Hepatocyte (in vitro differentiated cells): Measurements from ENCODE around the gene SLC29A2. TPM values are rescaled to one million over a fixed set of nuclear protein-coding genes. Genes with fewer than 3 reads are reported as not detected.

Source experiments
- DNase-seq: peaks from one replicate; pipeline ENCODE4 v3.0.0-alpha.2; 2016; ENCODE audit warnings: low spot score
- H2AFZ ChIP-seq: fragments of 200-600 bp; sonication (generic); 2 replicates; pipeline ENCODE4 v1.6.0; 2016; ENCODE audit warnings: antibody characterized with exemption, mild to moderate bottlenecking
- H3K27ac ChIP-seq: fragments of 200-600 bp; sonication (generic); 2 replicates; pipeline ENCODE4 v1.5.1; 2016; ENCODE audit warnings: mild to moderate bottlenecking
- H3K27me3 ChIP-seq: fragments of 200-600 bp; sonication (generic); 2 replicates; pipeline ENCODE4 v1.6.1; 2016
- H3K36me3 ChIP-seq: fragments of 200-600 bp; sonication (generic); replicated peaks from 2 replicates; pipeline ENCODE4 v1.5.1; 2016; ENCODE audit warnings: low read depth; ENCODE audit not compliant: insufficient read depth
- H3K4me1 ChIP-seq: fragments of 200-600 bp; sonication (generic); 2 replicates; pipeline ENCODE4 v1.5.1; 2016; ENCODE audit warnings: mild to moderate bottlenecking, moderate library complexity; ENCODE audit not compliant: insufficient read depth
- H3K4me2 ChIP-seq: fragments of 200-600 bp; sonication (generic); 2 replicates; pipeline ENCODE4 v1.6.0; 2016
- H3K4me3 ChIP-seq: fragments of 200-600 bp; sonication (generic); 2 replicates; pipeline ENCODE4 v1.5.1; 2016; ENCODE audit warnings: mild to moderate bottlenecking
- H3K79me2 ChIP-seq: fragments of 200-600 bp; sonication (generic); 2 replicates; pipeline ENCODE4 v1.6.0; 2017; ENCODE audit warnings: mild to moderate bottlenecking
- H3K9me2 ChIP-seq: fragments of 200-600 bp; sonication (generic); replicated peaks from 2 replicates; pipeline ENCODE4 v1.6.0; 2017; ENCODE audit warnings: mild to moderate bottlenecking; ENCODE audit not compliant: insufficient read depth
- H3K9me3 ChIP-seq: fragments of 200-600 bp; sonication (generic); 2 replicates; pipeline ENCODE4 v1.5.1; 2016; ENCODE audit warnings: low read depth, mild to moderate bottlenecking
- H4K20me1 ChIP-seq: fragments of 200-600 bp; sonication (generic); 2 replicates; pipeline ENCODE4 v1.6.0; 2016; ENCODE audit warnings: mild to moderate bottlenecking; ENCODE audit not compliant: insufficient read depth, poor library complexity, severe bottlenecking
- EZH2 ChIP-seq: fragments of 200-600 bp; sonication (generic); IDR thresholded peaks from 2 replicates; pipeline ENCODE4 v1.6.1; 2016; ENCODE audit warnings: antibody characterized with exemption, mild to moderate bottlenecking, borderline replicate concordance
- EZH2phosphoT487 ChIP-seq: fragments of 200-600 bp; sonication (generic); IDR thresholded peaks from one replicate; pipeline ENCODE4 v1.6.1; 2018; ENCODE audit warnings: antibody characterized with exemption, mild to moderate bottlenecking, low read depth, moderate library complexity; ENCODE audit not compliant: unreplicated experiment, severe bottlenecking
- WGBS: methylation state at CpG from one replicate; pipeline ENCODE4 v1.1.6; 2016; ENCODE audit warnings: low lambda C conversion rate; ENCODE audit errors: missing lambda C conversion rate; 5-methylcytosine and 5-hydroxymethylcytosine counted together
- polyA plus RNA-seq: library from polyadenylated mRNA; unstranded; fragments of >200 nt; fragmentation: Nextera tagmentation; extraction: Ambion mirVana; gene quantifications from 2 replicates; pipeline ENCODE4 v1.2.1, GENCODE V29; 2016
- total RNA-seq: library from RNA; depleted of rRNA; stranded (reverse); fragments of >200 nt; gene quantifications from 2 replicates; pipeline ENCODE4 v1.2.3, GENCODE V29; 2014
- TF ChIP-seq, protein P1 (sequence below): fragments of 200-600 bp; sonication (generic); IDR thresholded peaks from 2 replicates; pipeline ENCODE4 v1.5.1; 2016; ENCODE audit warnings: antibody characterized with exemption, mild to moderate bottlenecking; ENCODE audit not compliant: poor library complexity

SLC29A2 gene
- total and polyA plus RNA-seq, 2 experiments from 2014 or later, result 11.3 to 20.2 TPM

DNA sequence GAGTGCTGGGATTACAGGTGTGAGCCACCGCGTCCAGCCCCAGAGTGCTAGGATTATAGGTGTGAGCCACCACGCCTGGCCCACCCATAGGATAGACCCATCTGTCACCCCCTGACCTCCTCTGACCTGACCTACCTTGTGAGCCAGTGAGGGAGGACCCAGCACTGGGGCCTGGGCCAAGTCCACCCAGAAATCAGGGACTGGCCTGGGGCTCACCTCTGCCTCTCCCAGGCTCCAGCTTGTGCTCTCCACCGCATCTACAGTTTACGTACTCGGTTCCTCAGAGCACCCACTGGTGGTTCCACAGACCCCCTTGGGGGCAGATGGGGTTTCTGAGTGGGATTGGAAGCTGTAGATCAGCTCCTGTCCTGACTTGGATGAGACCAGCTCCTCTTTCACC lies 6.4 kb downstream of the SLC29A2 start:
- Histone ChIP-seq H3K4me2 (no peak overlapping the region), H3K79me2 (peaks cover under 1% of the 10 kb centered on the region), H3K9me2 (no peaks in the 10 kb centered on the region), H3K4me1 (peaks cover 6% of the 10 kb centered on the region), H3K27ac (no peak overlapping the region), H2AFZ (no peak overlapping the region), H3K36me3 (no peaks in the 10 kb centered on the region), H3K4me3 (no peak overlapping the region), H3K9me3 (no peaks in the 10 kb centered on the region), H3K27me3 (no peaks in the 10 kb centered on the region), H4K20me1 (no peaks in the 10 kb centered on the region)
- no peak for TF ChIP-seq EZH2
- TF ChIP-seq, protein P1, sequence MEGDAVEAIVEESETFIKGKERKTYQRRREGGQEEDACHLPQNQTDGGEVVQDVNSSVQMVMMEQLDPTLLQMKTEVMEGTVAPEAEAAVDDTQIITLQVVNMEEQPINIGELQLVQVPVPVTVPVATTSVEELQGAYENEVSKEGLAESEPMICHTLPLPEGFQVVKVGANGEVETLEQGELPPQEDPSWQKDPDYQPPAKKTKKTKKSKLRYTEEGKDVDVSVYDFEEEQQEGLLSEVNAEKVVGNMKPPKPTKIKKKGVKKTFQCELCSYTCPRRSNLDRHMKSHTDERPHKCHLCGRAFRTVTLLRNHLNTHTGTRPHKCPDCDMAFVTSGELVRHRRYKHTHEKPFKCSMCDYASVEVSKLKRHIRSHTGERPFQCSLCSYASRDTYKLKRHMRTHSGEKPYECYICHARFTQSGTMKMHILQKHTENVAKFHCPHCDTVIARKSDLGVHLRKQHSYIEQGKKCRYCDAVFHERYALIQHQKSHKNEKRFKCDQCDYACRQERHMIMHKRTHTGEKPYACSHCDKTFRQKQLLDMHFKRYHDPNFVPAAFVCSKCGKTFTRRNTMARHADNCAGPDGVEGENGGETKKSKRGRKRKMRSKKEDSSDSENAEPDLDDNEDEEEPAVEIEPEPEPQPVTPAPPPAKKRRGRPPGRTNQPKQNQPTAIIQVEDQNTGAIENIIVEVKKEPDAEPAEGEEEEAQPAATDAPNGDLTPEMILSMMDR, result no peak
- TF ChIP-seq EZH2phosphoT487, result no peak
- WGBS, result 95% methylated on average over 6 of the region's 6 CpGs
- DNase-seq, result peak; percentile 6

DNA sequence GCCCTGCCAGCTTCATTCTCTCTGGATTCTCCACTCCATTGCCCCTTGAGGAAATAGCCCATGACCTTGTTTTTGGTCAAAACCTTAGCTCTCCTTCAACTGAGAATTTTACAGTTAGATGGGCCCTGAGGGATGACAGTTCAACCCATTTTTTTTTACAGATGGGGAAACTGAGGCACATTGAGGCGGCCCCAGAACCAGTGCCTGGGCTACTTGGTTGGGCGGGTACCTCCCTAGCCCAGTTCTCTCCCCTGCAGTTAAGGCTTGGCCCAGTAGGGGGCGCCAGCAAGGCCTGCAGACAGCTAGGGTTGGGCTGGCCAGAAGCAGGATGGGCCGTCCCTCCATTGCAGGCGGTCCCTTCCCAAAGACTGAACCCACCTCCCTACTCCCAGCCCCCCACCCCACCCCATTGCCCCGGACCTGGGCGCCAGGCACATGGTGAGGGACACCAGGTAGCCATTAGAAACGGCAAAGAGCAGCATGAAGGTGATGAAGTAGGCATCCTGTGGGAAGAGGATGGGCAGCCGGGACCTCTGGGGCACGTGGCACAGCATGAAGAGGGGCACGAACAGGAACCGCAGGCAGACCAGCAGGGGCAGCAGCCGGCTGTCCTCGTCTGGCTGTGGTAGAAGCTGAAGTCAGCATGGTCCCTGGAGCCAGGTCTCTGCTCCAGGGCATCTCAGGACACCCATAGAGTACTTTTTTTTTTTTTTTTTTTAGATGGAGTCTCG lies 7.6 kb downstream of the SLC29A2 start:
- Histone ChIP-seq H3K27ac (no peak overlapping the region), H3K36me3 (no peaks in the 10 kb centered on the region), H3K4me3 (no peak overlapping the region), H4K20me1 (no peaks in the 10 kb centered on the region), H2AFZ (no peak overlapping the region), H3K9me3 (no peaks in the 10 kb centered on the region), H3K4me2 (no peak overlapping the region), H3K27me3 (no peaks in the 10 kb centered on the region), H3K4me1 (no peaks in the 10 kb centered on the region), H3K79me2 (no peaks in the 10 kb centered on the region), H3K9me2 (no peaks in the 10 kb centered on the region)
- WGBS, result 81% methylated on average over 15 of the region's 15 CpGs
- peak; percentile 32 for DNase-seq
- TF ChIP-seq EZH2phosphoT487 (no peak), EZH2 (no peak)
- TF ChIP-seq, protein P1, result peak; percentile 53

DNA sequence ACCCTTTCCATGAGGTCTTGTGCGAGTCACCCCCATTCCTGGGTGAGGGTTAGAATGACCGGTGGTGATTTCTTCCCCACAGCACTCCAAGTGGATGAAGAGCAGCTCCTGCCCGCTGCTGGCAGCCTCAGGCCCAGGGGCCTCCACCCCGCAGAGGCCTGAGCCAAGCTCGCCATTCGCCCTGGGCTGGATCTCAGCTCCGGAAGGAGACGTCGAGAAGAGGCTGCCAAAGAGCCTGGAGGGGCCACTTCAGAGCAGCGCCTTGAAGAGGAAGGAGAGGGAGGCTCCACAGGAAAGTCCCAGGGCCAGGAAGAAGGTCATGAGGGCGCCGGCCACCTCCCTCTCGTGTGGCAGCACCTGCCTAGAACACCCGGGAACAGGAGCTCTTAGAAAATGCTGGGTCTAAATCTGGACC lies 8.4 kb downstream of the SLC29A2 start:
- peak; percentile 6 for DNase-seq
- no peaks in the 10 kb centered on the region for H3K4me1 ChIP-seq
- no peaks in the 10 kb centered on the region for H3K36me3 ChIP-seq
- H3K4me2 ChIP-seq, result no peak overlapping the region
- no peaks in the 10 kb centered on the region for H4K20me1 ChIP-seq
- no peaks in the 10 kb centered on the region for H3K27me3 ChIP-seq
- H3K4me3 ChIP-seq, result no peak overlapping the region
- H3K9me3 ChIP-seq, result no peaks in the 10 kb centered on the region
- H3K27ac ChIP-seq, result no peak overlapping the region
- TF ChIP-seq, protein P1, result no peak
- TF ChIP-seq EZH2 (no peak), EZH2phosphoT487 (no peak)
- no peak overlapping the region for H2AFZ ChIP-seq
- H3K79me2 ChIP-seq, result peaks cover 3% of the 10 kb centered on the region
- 96% methylated on average over 14 of the region's 14 CpGs for WGBS
- no peaks in the 10 kb centered on the region for H3K9me2 ChIP-seq
